Measurements from ENCODE around the gene PCDHA1.

The PCDHA1 gene

GRCh38 chr5:140998921-140999410, 213.0 kb downstream of the PCDHA1 start:
- Histone ChIP-seq H3K18ac (ENCODE audit: low read depth in 1 of 2, low read length in 2 of 2) (no peak overlapping the region), H3K79me1 (replicated peaks; ENCODE audit: low read length, poor library complexity, severe bottlenecking) (peaks cover 2% of the 10 kb centered on the region), H3K9ac (ENCODE audit: low read length) (no peak overlapping the region), H4K91ac (ENCODE audit: low read length) (no peak overlapping the region), H2BK12ac (ENCODE audit: low read length in 2 of 2) (no peak overlapping the region), H3K23ac (ENCODE audit: low read length in 2 of 2) (no peak overlapping the region), H2BK5ac (ENCODE audit: low read depth, low read length, poor library complexity, severe bottlenecking) (no peak overlapping the region), H3K14ac (ENCODE audit: low read length in 2 of 2) (no peak overlapping the region), H2BK15ac (ENCODE audit: low read depth, poor library complexity, severe bottlenecking) (no peak overlapping the region), H2AK5ac (ENCODE audit: low read length, severe bottlenecking) (no peak overlapping the region), H4K8ac (ENCODE audit: low read length) (no peak overlapping the region), H3K27me3 (ENCODE audit: control insufficient read depth in 1 of 2, insufficient read depth in 1 of 2, low read length in 2 of 2) (peaks cover 0 to 5% of the 10 kb centered on the region in 2 experiments), H3K9me3 (ENCODE audit: control insufficient read depth, low read length) (no peaks in the 10 kb centered on the region), H3K4me2 (ENCODE audit: low read length, poor library complexity, severe bottlenecking) (no peak overlapping the region), H2BK120ac (ENCODE audit: low read depth, low read length) (no peak overlapping the region), H3K4me3 (ENCODE audit: insufficient read depth in 1 of 2, low read depth in 1 of 2, low read length in 2 of 2) (no peak overlapping the region), H3K4ac (ENCODE audit: low read depth in 1 of 2, low read length in 2 of 2) (no peak overlapping the region), H3K4me1 (ENCODE audit: control insufficient read depth, insufficient read depth, low read depth, low read length) (peaks cover 1% of the 10 kb centered on the region), H3K27ac (ENCODE audit: low read length, poor library complexity, severe bottlenecking) (no peak overlapping the region), H2AFZ (ENCODE audit: low read depth, low read length) (no peak overlapping the region), H3K36me3 (ENCODE audit: control insufficient read depth in 1 of 2, insufficient read depth in 2 of 2, low read depth in 1 of 2, low read length in 2 of 2) (no peaks in the 10 kb centered on the region)
- 56% methylated on average over 1 of the region's 2 CpGs for WGBS
- no peak for DNase-seq

GRCh38 chr5:141001446-141001843, 215.5 kb downstream of the PCDHA1 start:
- Histone ChIP-seq H3K4me3 (ENCODE audit: insufficient read depth in 1 of 2, low read depth in 1 of 2, low read length in 2 of 2) (peak overlapping the region in 1 of 2 experiments; percentile 68), H3K9ac (ENCODE audit: low read length) (peak overlapping the region; percentile 22), H3K4me2 (ENCODE audit: low read length, poor library complexity, severe bottlenecking) (peak overlapping the region; percentile 89), H2BK12ac (ENCODE audit: low read length in 2 of 2) (no peak overlapping the region), H2AFZ (ENCODE audit: low read depth, low read length) (peak overlapping the region; percentile 53), H3K36me3 (ENCODE audit: control insufficient read depth in 1 of 2, insufficient read depth in 2 of 2, low read depth in 1 of 2, low read length in 2 of 2) (no peaks in the 10 kb centered on the region), H3K79me1 (replicated peaks; ENCODE audit: low read length, poor library complexity, severe bottlenecking) (peaks cover 2% of the 10 kb centered on the region), H2BK15ac (ENCODE audit: low read depth, poor library complexity, severe bottlenecking) (no peak overlapping the region), H4K8ac (ENCODE audit: low read length) (peak overlapping the region; percentile 57), H3K27me3 (ENCODE audit: control insufficient read depth in 1 of 2, insufficient read depth in 1 of 2, low read length in 2 of 2) (peaks cover 0 to 5% of the 10 kb centered on the region in 2 experiments), H3K18ac (ENCODE audit: low read depth in 1 of 2, low read length in 2 of 2) (peak overlapping the region in 1 of 2 experiments; percentile 44), H3K14ac (ENCODE audit: low read length in 2 of 2) (no peak overlapping the region), H3K23ac (ENCODE audit: low read length in 2 of 2) (no peak overlapping the region), H3K9me3 (ENCODE audit: control insufficient read depth, low read length) (no peaks in the 10 kb centered on the region), H2BK5ac (ENCODE audit: low read depth, low read length, poor library complexity, severe bottlenecking) (no peak overlapping the region), H2BK120ac (ENCODE audit: low read depth, low read length) (no peak overlapping the region), H3K4ac (ENCODE audit: low read depth in 1 of 2, low read length in 2 of 2) (no peak overlapping the region), H2AK5ac (ENCODE audit: low read length, severe bottlenecking) (no peak overlapping the region), H3K4me1 (ENCODE audit: control insufficient read depth, insufficient read depth, low read depth, low read length) (peaks cover 4% of the 10 kb centered on the region), H4K91ac (ENCODE audit: low read length) (no peak overlapping the region), H3K27ac (ENCODE audit: low read length, poor library complexity, severe bottlenecking) (peak overlapping the region; percentile 60)
- WGBS: 2% methylated on average over 6 of the region's 9 CpGs
- peak; percentile 31 for DNase-seq

- no peak overlapping the region for H2BK12ac ChIP-seq (ENCODE audit: low read length in 2 of 2)
- peak overlapping the region; percentile 46 to 68 for H3K4me3 ChIP-seq (ENCODE audit: insufficient read depth in 1 of 2, low read depth in 1 of 2, low read length in 2 of 2)
- no peak overlapping the region for H2BK120ac ChIP-seq (ENCODE audit: low read depth, low read length)
- no peak overlapping the region for H4K91ac ChIP-seq (ENCODE audit: low read length)
- no peaks in the 10 kb centered on the region for H3K9me3 ChIP-seq (ENCODE audit: control insufficient read depth, low read length)
- H3K27me3 ChIP-seq (ENCODE audit: control insufficient read depth in 1 of 2, insufficient read depth in 1 of 2, low read length in 2 of 2): peaks cover 0 to 5% of the 10 kb centered on the region in 2 experiments
- H4K8ac ChIP-seq (ENCODE audit: low read length): no peak overlapping the region
- H3K9ac ChIP-seq (ENCODE audit: low read length): peak overlapping the region; percentile 22
- H3K4me1 ChIP-seq (ENCODE audit: control insufficient read depth, insufficient read depth, low read depth, low read length): peaks cover 4% of the 10 kb centered on the region
- H3K4me2 ChIP-seq (ENCODE audit: low read length, poor library complexity, severe bottlenecking): peak overlapping the region; percentile 89
- H3K79me1 ChIP-seq (replicated peaks; ENCODE audit: low read length, poor library complexity, severe bottlenecking): peaks cover 2% of the 10 kb centered on the region
- no peak overlapping the region for H2AFZ ChIP-seq (ENCODE audit: low read depth, low read length)
- no peaks in the 10 kb centered on the region for H3K36me3 ChIP-seq (ENCODE audit: control insufficient read depth in 1 of 2, insufficient read depth in 2 of 2, low read depth in 1 of 2, low read length in 2 of 2)
- H3K4ac ChIP-seq (ENCODE audit: low read depth in 1 of 2, low read length in 2 of 2): no peak overlapping the region
- peak overlapping the region in 1 of 2 experiments; percentile 59 for H3K18ac ChIP-seq (ENCODE audit: low read depth in 1 of 2, low read length in 2 of 2)
- 2% methylated on average over 19 of the region's 19 CpGs for WGBS
- H3K23ac ChIP-seq (ENCODE audit: low read length in 2 of 2): no peak overlapping the region
- H2BK5ac ChIP-seq (ENCODE audit: low read depth, low read length, poor library complexity, severe bottlenecking): no peak overlapping the region
- peak; percentile 37 for DNase-seq
- no peak overlapping the region for H2BK15ac ChIP-seq (ENCODE audit: low read depth, poor library complexity, severe bottlenecking)
- no peak overlapping the region for H2AK5ac ChIP-seq (ENCODE audit: low read length, severe bottlenecking)
- peak overlapping the region; percentile 60 for H3K27ac ChIP-seq (ENCODE audit: low read length, poor library complexity, severe bottlenecking)
- H3K14ac ChIP-seq (ENCODE audit: low read length in 2 of 2): no peak overlapping the region
These were observed 216.1 kb downstream of the PCDHA1 start for GRCh38 chr5:141001844-141002604.

GRCh38 chr5:141002605-141002965, 216.6 kb downstream of the PCDHA1 start:
- no peak overlapping the region for H2AK5ac ChIP-seq (ENCODE audit: low read length, severe bottlenecking)

More at GRCh38 chr5:141002605-141002965, 216.6 kb downstream of the PCDHA1 start:
- Histone ChIP-seq H3K14ac (ENCODE audit: low read length in 2 of 2) (no peak overlapping the region), H3K36me3 (ENCODE audit: control insufficient read depth in 1 of 2, insufficient read depth in 2 of 2, low read depth in 1 of 2, low read length in 2 of 2) (no peaks in the 10 kb centered on the region), H2BK120ac (ENCODE audit: low read depth, low read length) (no peak overlapping the region), H3K79me1 (replicated peaks; ENCODE audit: low read length, poor library complexity, severe bottlenecking) (peaks cover 2% of the 10 kb centered on the region), H3K18ac (ENCODE audit: low read depth in 1 of 2, low read length in 2 of 2) (no peak overlapping the region), H3K4me3 (ENCODE audit: insufficient read depth in 1 of 2, low read depth in 1 of 2, low read length in 2 of 2) (no peak overlapping the region), H3K27me3 (ENCODE audit: control insufficient read depth in 1 of 2, insufficient read depth in 1 of 2, low read length in 2 of 2) (peaks cover 0 to 5% of the 10 kb centered on the region in 2 experiments), H3K4me1 (ENCODE audit: control insufficient read depth, insufficient read depth, low read depth, low read length) (peaks cover 4% of the 10 kb centered on the region), H2AFZ (ENCODE audit: low read depth, low read length) (no peak overlapping the region), H4K91ac (ENCODE audit: low read length) (no peak overlapping the region), H2BK12ac (ENCODE audit: low read length in 2 of 2) (no peak overlapping the region), H2BK15ac (ENCODE audit: low read depth, poor library complexity, severe bottlenecking) (no peak overlapping the region), H2BK5ac (ENCODE audit: low read depth, low read length, poor library complexity, severe bottlenecking) (no peak overlapping the region), H3K23ac (ENCODE audit: low read length in 2 of 2) (no peak overlapping the region), H3K9ac (ENCODE audit: low read length) (no peak overlapping the region), H3K27ac (ENCODE audit: low read length, poor library complexity, severe bottlenecking) (no peak overlapping the region), H3K4ac (ENCODE audit: low read depth in 1 of 2, low read length in 2 of 2) (no peak overlapping the region), H3K4me2 (ENCODE audit: low read length, poor library complexity, severe bottlenecking) (no peak overlapping the region), H4K8ac (ENCODE audit: low read length) (no peak overlapping the region), H3K9me3 (ENCODE audit: control insufficient read depth, low read length) (no peaks in the 10 kb centered on the region)
- WGBS: 81% methylated on average over 3 of the region's 3 CpGs
- DNase-seq: no peak

Measured in mesenchymal stem cell (in vitro differentiated cells and primary cell).